ENCODE data around the gene SPACA4.
"Not testable (repeated sequence)": the region's sequence is repeated elsewhere in the genome, so short reads cannot be mapped to it uniquely, and the experiment has no call there.

Gene SPACA4
- total RNA-seq, result 0 reads per million in 9 experiments

- Mint-ChIP-seq H3K4me3 (no peak within 1 kb of the TSS), H3K4me1 (ENCODE audit: low read depth in 2 of 2) (peaks cover 4 to 5% of the 10 kb centered on the region in 2 donors), H3K9me3 (no peaks in the 10 kb centered on the region), H3K36me3 (ENCODE audit: insufficient read depth) (no peaks in the 10 kb centered on the region), H3K27ac (no peak within 1 kb of the TSS), H3K27me3 (no peaks in the 10 kb centered on the region)
- DNase-seq (no peak), ATAC-seq (replicated peaks) (no peak)
Observed at GRCh38 chr19:48606463-48607358, at the start of gene SPACA4. Gene SPACA4, plus strand, starts transcription at chr19:48606742. Its CDS starts 237 bp downstream, at chr19:48606979.

- Mint-ChIP-seq H3K27me3 (peaks cover 11 to 16% of the 10 kb centered on the region in 2 donors), H3K4me3 (no peak overlapping the region), H3K9me3 (no peaks in the 10 kb centered on the region), H3K36me3 (ENCODE audit: insufficient read depth) (no peaks in the 10 kb centered on the region), H3K4me1 (ENCODE audit: low read depth in 2 of 2) (peaks cover 0 to 2% of the 10 kb centered on the region in 2 donors), H3K27ac (no peak overlapping the region)
- ATAC-seq (replicated peaks) (no peak), DNase-seq (no peak)
Observed at GRCh38 chr19:48556825-48557224, 49.7 kb upstream of the SPACA4 start.

- ATAC-seq (replicated peaks) (no peak), DNase-seq (no peak)
- Mint-ChIP-seq H3K4me1 (ENCODE audit: low read depth in 2 of 2) (peaks cover 0 to 2% of the 10 kb centered on the region in 2 donors), H3K36me3 (ENCODE audit: insufficient read depth) (peaks cover 2% of the 10 kb centered on the region), H3K4me3 (no peak overlapping the region), H3K9me3 (no peaks in the 10 kb centered on the region), H3K27me3 (peaks cover 11 to 16% of the 10 kb centered on the region in 2 donors), H3K27ac (no peak overlapping the region)
Observed at GRCh38 chr19:48558018-48558684, 48.4 kb upstream of the SPACA4 start.

GRCh38 chr19:48560095-48560530, 46.4 kb upstream of the SPACA4 start:
- ATAC-seq (replicated peaks) (no peak), DNase-seq (no peak)
- H3K27me3 Mint-ChIP-seq, result peaks cover 11 to 15% of the 10 kb centered on the region in 2 donors
- peaks cover 0 to 2% of the 10 kb centered on the region in 2 donors for H3K4me1 Mint-ChIP-seq (ENCODE audit: low read depth in 2 of 2)
- peaks cover 2% of the 10 kb centered on the region for H3K36me3 Mint-ChIP-seq (ENCODE audit: insufficient read depth)
- H3K9me3 Mint-ChIP-seq, result no peaks in the 10 kb centered on the region
- no peak overlapping the region for H3K4me3 Mint-ChIP-seq
- H3K27ac Mint-ChIP-seq, result no peak overlapping the region

- Mint-ChIP-seq H3K4me3 (no peak overlapping the region), H3K27ac (no peak overlapping the region), H3K27me3 (peaks cover 9 to 11% of the 10 kb centered on the region in 2 donors), H3K36me3 (ENCODE audit: insufficient read depth) (peaks cover 2% of the 10 kb centered on the region), H3K4me1 (ENCODE audit: low read depth in 2 of 2) (peaks cover 0 to 2% of the 10 kb centered on the region in 2 donors), H3K9me3 (no peaks in the 10 kb centered on the region)
- DNase-seq, result no peak
- ATAC-seq (replicated peaks), result no peak
Observed at GRCh38 chr19:48561412-48561811, 45.1 kb upstream of the SPACA4 start.

GRCh38 chr19:48565090-48565489, 41.5 kb upstream of the SPACA4 start:
- Mint-ChIP-seq H3K4me1 (ENCODE audit: low read depth in 2 of 2) (no peaks in the 10 kb centered on the region), H3K4me3 (no peak overlapping the region), H3K27me3 (peaks cover 12 to 19% of the 10 kb centered on the region in 2 donors), H3K36me3 (ENCODE audit: insufficient read depth) (peaks cover 2% of the 10 kb centered on the region), H3K9me3 (no peaks in the 10 kb centered on the region), H3K27ac (no peak overlapping the region)
- DNase-seq, result no peak
- ATAC-seq (replicated peaks), result no peak

GRCh38 chr19:48568345-48568886, 38.1 kb upstream of the SPACA4 start:
- DNase-seq (no peak), ATAC-seq (replicated peaks) (no peak)
- H3K36me3 Mint-ChIP-seq (ENCODE audit: insufficient read depth), result no peaks in the 10 kb centered on the region
- no peaks in the 10 kb centered on the region for H3K9me3 Mint-ChIP-seq
- H3K27me3 Mint-ChIP-seq, result peaks cover 12 to 19% of the 10 kb centered on the region in 2 donors
- H3K4me1 Mint-ChIP-seq (ENCODE audit: low read depth in 2 of 2), result no peaks in the 10 kb centered on the region
- no peak overlapping the region for H3K4me3 Mint-ChIP-seq
- H3K27ac Mint-ChIP-seq, result peak overlapping the region in 1 of 2 donors; percentile 19

GRCh38 chr19:48569814-48570213, 36.7 kb upstream of the SPACA4 start:
- DNase-seq (no peak), ATAC-seq (replicated peaks) (no peak)
- Mint-ChIP-seq H3K27me3 (peaks cover 12 to 19% of the 10 kb centered on the region in 2 donors), H3K4me1 (ENCODE audit: low read depth in 2 of 2) (no peaks in the 10 kb centered on the region), H3K27ac (no peak overlapping the region), H3K36me3 (ENCODE audit: insufficient read depth) (no peaks in the 10 kb centered on the region), H3K4me3 (no peak overlapping the region), H3K9me3 (no peaks in the 10 kb centered on the region)

GRCh38 chr19:48571378-48572162, 35.0 kb upstream of the SPACA4 start:
- no peak for DNase-seq
- Mint-ChIP-seq H3K4me3 (no peak overlapping the region), H3K27ac (peak overlapping the region in 1 of 2 donors; percentile 2), H3K27me3 (peaks cover 12 to 19% of the 10 kb centered on the region in 2 donors), H3K4me1 (ENCODE audit: low read depth in 2 of 2) (no peaks in the 10 kb centered on the region), H3K9me3 (no peaks in the 10 kb centered on the region), H3K36me3 (ENCODE audit: insufficient read depth) (no peaks in the 10 kb centered on the region)
- no peak for ATAC-seq (replicated peaks)

- peaks cover 0 to 8% of the 10 kb centered on the region in 2 donors for H3K27me3 Mint-ChIP-seq
- H3K9me3 Mint-ChIP-seq, result no peaks in the 10 kb centered on the region
- ATAC-seq (replicated peaks), result no peak
- no peak overlapping the region for H3K27ac Mint-ChIP-seq
- no peak for DNase-seq
- H3K36me3 Mint-ChIP-seq (ENCODE audit: insufficient read depth), result peaks cover under 1% of the 10 kb centered on the region
- no peaks in the 10 kb centered on the region for H3K4me1 Mint-ChIP-seq (ENCODE audit: low read depth in 2 of 2)
- no peak overlapping the region for H3K4me3 Mint-ChIP-seq
Observed at GRCh38 chr19:48573163-48573505, 33.4 kb upstream of the SPACA4 start.

GRCh38 chr19:48575931-48576622, 30.5 kb upstream of the SPACA4 start:
- ATAC-seq (replicated peaks), result no peak
- no peaks in the 10 kb centered on the region for H3K9me3 Mint-ChIP-seq

GRCh38 chr19:48577908-48578307, 28.6 kb upstream of the SPACA4 start:
- H3K36me3 Mint-ChIP-seq (ENCODE audit: insufficient read depth); ATAC-seq (replicated peaks); DNase-seq; H3K4me1 Mint-ChIP-seq (ENCODE audit: low read depth in 2 of 2); H3K9me3 Mint-ChIP-seq; H3K27ac Mint-ChIP-seq; H3K4me3 Mint-ChIP-seq; H3K27me3 Mint-ChIP-seq: not testable (repeated sequence)

More at GRCh38 chr19:48575931-48576622, 30.5 kb upstream of the SPACA4 start:
- no peaks in the 10 kb centered on the region for H3K27me3 Mint-ChIP-seq
- H3K4me3 Mint-ChIP-seq, result no peak overlapping the region
- H3K27ac Mint-ChIP-seq, result no peak overlapping the region
- peaks cover 3% of the 10 kb centered on the region for H3K36me3 Mint-ChIP-seq (ENCODE audit: insufficient read depth)
- no peaks in the 10 kb centered on the region for H3K4me1 Mint-ChIP-seq (ENCODE audit: low read depth in 2 of 2)
- DNase-seq, result no peak

All from effector memory CD8-positive, alpha-beta T cell (primary cell).